Measurements from ENCODE around the gene ABHD14A. TPM values are rescaled to one million over a fixed set of nuclear protein-coding genes. Genes with fewer than 3 reads are reported as not detected.
A peak's percentile ranks its signal among the peaks of the same experiment; 100 is the strongest.

The ABHD14A gene
- total RNA-seq, 6 experiments from 2014 or later: 8.3 to 22.2 (median 15.1) TPM

DNA sequence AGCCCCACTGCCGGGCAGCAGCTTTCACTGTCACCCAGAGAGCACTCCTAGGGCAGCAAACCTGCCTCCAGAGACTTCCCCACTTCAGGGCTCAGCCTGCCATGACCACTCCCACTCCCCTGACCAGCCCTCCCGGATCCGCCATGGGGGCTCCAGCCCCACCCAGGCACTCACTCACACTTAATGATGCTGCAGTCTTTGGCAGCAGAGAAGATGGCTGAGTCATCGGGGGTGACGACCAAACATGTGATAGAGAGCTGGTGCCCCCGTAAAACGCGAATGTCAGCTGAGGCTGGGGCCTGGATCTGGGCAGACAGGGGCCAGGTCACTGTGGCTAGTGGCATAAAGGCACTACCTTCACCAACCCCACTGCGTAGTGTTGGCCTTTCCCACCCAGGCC is 37.9 kb upstream of the ABHD14A start:
- TF ChIP-seq, protein P1, sequence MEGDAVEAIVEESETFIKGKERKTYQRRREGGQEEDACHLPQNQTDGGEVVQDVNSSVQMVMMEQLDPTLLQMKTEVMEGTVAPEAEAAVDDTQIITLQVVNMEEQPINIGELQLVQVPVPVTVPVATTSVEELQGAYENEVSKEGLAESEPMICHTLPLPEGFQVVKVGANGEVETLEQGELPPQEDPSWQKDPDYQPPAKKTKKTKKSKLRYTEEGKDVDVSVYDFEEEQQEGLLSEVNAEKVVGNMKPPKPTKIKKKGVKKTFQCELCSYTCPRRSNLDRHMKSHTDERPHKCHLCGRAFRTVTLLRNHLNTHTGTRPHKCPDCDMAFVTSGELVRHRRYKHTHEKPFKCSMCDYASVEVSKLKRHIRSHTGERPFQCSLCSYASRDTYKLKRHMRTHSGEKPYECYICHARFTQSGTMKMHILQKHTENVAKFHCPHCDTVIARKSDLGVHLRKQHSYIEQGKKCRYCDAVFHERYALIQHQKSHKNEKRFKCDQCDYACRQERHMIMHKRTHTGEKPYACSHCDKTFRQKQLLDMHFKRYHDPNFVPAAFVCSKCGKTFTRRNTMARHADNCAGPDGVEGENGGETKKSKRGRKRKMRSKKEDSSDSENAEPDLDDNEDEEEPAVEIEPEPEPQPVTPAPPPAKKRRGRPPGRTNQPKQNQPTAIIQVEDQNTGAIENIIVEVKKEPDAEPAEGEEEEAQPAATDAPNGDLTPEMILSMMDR (IDR thresholded peaks at IDR 0.05): no peak
- TF ChIP-seq POLR2A (IDR thresholded peaks at IDR 0.05): no peak
- H3K4me3 ChIP-seq: no peak overlapping the region
- DNase-seq (peak in 1 of 3 donors; percentile 39), ATAC-seq (no peak)
- 92% methylated on average over 2 of the region's 9 CpGs for WGBS (ENCODE audit: insufficient coverage, low coverage, low lambda C conversion rate, missing lambda C conversion rate)
- H3K27ac ChIP-seq: no peak overlapping the region
- H3K4me1 ChIP-seq: peaks cover 0 to 15% (median 6%) of the 10 kb centered on the region in 4 donors
- H3K9me3 ChIP-seq: no peaks in the 10 kb centered on the region
- intact Hi-C loops (cut with DNase I): no loop called here
- peaks cover 0 to 47% (median 12%) of the 10 kb centered on the region in 4 donors for H3K36me3 ChIP-seq
- H3K27me3 ChIP-seq: no peaks in the 10 kb centered on the region

DNA sequence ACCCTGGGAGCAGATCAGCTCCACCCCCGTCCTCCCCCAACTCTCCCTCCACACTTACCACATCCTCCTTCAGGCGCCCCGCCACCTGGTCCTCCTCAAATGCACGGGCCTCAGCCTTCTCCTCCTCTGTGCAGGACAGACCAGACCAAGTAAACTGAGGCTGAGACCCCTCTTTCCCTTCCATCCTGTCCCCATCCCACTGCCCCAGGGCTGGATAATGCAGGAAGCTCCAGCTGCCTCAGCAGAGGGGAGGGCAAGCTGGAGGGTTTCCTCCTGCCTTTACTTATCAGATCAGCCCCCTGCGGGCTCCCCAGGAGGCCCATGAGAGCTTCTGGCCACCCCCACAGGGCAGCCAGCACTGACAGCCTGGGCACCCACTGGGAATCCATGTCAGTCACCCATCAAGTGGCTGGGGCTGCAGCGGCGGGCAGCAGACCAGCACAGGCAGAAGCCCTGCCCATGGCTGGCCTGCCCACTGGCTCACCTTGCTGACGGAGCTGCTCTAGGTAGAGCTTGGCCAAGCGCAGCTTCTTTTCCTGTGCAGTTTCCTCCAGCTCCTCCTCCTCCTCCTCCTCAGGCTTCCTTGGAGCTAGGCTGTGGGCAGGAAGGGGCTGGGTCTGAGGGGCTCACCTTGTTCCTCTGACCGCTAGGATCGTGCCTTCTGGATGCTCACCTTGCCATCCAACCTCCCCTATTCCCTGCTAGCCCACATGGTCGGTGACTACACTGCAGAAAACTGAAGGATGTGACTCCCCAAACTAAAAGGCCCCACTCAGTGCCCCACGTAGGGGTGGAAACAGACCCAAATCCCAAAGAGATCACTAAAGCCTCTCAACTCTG is 37.0 kb upstream of the ABHD14A start:
- ATAC-seq (no peak), DNase-seq (peak in 1 of 3 donors; percentile 36)
- Histone ChIP-seq H3K27me3 (no peaks in the 10 kb centered on the region), H3K4me1 (peaks cover 0 to 21% (median 6%) of the 10 kb centered on the region in 4 donors), H3K27ac (no peak overlapping the region), H3K36me3 (peaks cover 0 to 44% (median 12%) of the 10 kb centered on the region in 4 donors), H3K4me3 (no peak overlapping the region), H3K9me3 (no peaks in the 10 kb centered on the region)
- intact Hi-C loops (cut with DNase I): no loop called here
- no peak for TF ChIP-seq POLR2A (IDR thresholded peaks at IDR 0.05)
- TF ChIP-seq, protein P1 (IDR thresholded peaks at IDR 0.05): no peak
- 87% methylated on average over 10 of the region's 13 CpGs for WGBS (ENCODE audit: insufficient coverage, low coverage, low lambda C conversion rate, missing lambda C conversion rate)

DNA sequence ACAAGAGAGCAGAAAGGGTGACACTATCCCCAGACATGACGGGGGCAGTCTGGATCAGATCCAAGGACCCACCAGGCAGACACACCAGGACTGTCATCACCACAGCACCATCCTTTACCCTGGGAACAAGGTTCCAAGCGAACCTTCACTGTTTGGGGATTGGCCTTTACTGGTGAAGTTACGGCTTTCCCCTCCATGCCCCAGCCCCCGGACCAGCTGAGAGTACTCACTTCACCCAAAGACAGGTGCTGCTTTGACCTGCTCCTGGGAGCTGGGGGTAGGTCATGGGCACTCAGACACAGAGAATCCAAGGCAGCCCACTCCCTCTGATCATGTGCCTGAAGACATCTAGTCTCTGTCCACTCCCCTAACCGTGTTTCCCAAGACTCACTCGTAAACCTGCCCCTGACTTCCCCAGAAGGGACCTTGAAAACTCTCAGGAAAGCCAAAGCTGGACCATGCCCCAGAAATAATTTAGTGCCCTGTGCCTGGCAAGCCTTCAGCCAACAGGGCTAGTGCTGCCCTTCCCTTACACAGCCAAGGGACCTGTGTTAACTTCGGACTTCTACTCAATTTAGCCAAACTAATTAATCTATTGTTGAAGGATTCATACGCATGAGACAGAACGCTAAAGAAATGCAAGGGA is 36.0 kb upstream of the ABHD14A start:
- 96% methylated on average over 5 of the region's 9 CpGs for WGBS (ENCODE audit: insufficient coverage, low coverage, low lambda C conversion rate, missing lambda C conversion rate)
- H3K27ac ChIP-seq: no peak overlapping the region
- DNase-seq (peak in 1 of 3 donors; percentile 35), ATAC-seq (no peak)
- TF ChIP-seq POLR2A (IDR thresholded peaks at IDR 0.05): no peak
- TF ChIP-seq, protein P1 (IDR thresholded peaks at IDR 0.05): no peak
- no peak overlapping the region for H3K4me3 ChIP-seq
- no peaks in the 10 kb centered on the region for H3K9me3 ChIP-seq
- H3K4me1 ChIP-seq: peaks cover 0 to 27% (median 10%) of the 10 kb centered on the region in 4 donors
- H3K27me3 ChIP-seq: no peaks in the 10 kb centered on the region
- intact Hi-C loops (cut with DNase I): no loop called here
- peaks cover 0 to 37% (median 12%) of the 10 kb centered on the region in 4 donors for H3K36me3 ChIP-seq

DNA sequence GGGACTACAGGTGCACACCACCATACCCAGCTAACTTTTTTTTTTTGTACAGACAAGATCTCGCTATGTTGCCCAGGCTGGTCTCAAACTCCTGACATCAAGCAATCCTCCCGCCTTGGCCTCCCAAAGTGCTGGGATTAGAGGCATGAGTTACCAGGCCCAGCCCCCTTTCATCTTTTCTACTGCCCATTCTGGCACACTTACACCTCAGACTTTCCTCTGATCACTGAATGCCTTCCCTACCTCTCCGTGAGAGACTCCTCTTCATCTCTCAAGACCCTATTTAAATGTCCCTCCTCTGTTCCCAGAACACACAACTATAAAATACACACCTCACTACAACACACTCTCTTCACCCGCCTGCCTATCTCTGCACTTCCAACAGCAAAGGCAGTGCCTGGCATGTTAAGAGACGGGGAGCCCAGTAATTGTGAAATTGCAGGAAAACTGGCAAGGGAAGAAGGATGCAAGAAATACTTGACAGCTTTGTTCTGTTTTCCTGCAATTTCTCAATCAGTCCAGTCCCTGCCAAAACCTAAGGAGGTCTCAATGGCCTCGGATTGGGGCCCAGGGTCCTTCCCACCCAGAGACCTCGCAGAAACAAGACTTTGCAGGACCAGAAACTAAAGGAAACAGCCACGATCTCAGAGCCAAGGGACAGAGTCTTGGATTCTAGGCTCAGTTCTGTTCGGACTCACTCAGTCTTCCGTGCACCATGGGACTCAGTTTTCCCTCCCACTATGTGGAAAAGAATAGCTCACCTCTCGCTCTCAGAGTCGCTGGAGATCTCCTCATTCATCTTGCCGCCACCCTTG is 34.0 kb upstream of the ABHD14A start:
- TF ChIP-seq, protein P1 (IDR thresholded peaks at IDR 0.05): no peak
- TF ChIP-seq POLR2A (IDR thresholded peaks at IDR 0.05): no peak
- Histone ChIP-seq H3K27ac (peak overlapping the region in 1 of 3 donors; percentile 60), H3K36me3 (peaks cover 0 to 22% (median 5%) of the 10 kb centered on the region in 4 donors), H3K4me1 (peaks cover 0 to 27% (median 10%) of the 10 kb centered on the region in 4 donors), H3K4me3 (peak overlapping the region; percentile 73 to 93 (median 92)), H3K9me3 (no peaks in the 10 kb centered on the region), H3K27me3 (no peaks in the 10 kb centered on the region)
- DNase-seq (peak in 1 of 3 donors; percentile 43), ATAC-seq (no peak)
- WGBS (ENCODE audit: insufficient coverage, low coverage, low lambda C conversion rate, missing lambda C conversion rate): 20% methylated on average over 13 of the region's 13 CpGs
- intact Hi-C loops (cut with DNase I): loop anchor here in 1 of 2 donors (5.0 kb wide), 1 partner anchor 46 kb away; no protein-coding TSS in a partner anchor
